Right kidney (tissue), 1 donor: Measurements from ENCODE around the gene IPO4.
A peak's percentile ranks its signal among the peaks of the same experiment; 100 is the strongest.

Source experiments
- DNase-seq: peaks from one replicate; pipeline ENCODE4 v3.0.0-alpha.2; 2016

IPO4 gene

GRCh38 chr14:24146978-24147760 is 41.4 kb downstream of the IPO4 start, which contains the start of gene RNF31:
Gene RNF31, plus strand, starts transcription at chr14:24147498. Its CDS starts 201 bp downstream, at chr14:24147699.
- peak; percentile 98 for DNase-seq

DNA sequence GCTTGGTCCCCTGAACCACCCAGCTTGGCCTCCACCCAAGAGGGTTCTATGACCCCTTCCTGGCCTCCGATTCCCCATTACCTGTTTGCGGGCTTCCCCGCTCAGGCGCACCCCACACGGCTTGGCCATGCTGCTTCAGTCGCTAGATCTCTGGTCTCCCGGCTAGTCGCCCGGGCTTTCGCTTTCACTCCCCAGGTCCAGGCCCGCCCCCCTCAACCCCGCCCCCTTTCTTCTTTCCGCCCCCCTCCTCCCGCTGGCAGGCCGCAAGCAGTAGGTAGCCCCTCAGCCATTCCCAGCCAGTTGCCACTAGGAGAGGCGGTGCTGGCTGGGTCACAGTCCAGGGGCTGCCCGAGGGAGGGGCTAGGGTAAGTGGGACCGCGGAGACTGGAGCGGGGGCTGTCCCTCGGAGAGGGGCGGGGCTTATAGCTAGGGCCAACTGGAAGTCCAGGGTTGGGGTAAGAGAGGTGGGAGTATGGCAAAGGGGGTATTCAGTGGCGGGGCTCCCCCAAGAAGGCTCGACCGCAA is 42.1 kb downstream of the IPO4 start, which contains the start of gene PSME2:
PSME2 (minus strand) TSS at position 158 of the 525 bp plus-strand sequence; CDS start at position 129, 29 bp downstream.
- DNase-seq = peak; percentile 80

DNA sequence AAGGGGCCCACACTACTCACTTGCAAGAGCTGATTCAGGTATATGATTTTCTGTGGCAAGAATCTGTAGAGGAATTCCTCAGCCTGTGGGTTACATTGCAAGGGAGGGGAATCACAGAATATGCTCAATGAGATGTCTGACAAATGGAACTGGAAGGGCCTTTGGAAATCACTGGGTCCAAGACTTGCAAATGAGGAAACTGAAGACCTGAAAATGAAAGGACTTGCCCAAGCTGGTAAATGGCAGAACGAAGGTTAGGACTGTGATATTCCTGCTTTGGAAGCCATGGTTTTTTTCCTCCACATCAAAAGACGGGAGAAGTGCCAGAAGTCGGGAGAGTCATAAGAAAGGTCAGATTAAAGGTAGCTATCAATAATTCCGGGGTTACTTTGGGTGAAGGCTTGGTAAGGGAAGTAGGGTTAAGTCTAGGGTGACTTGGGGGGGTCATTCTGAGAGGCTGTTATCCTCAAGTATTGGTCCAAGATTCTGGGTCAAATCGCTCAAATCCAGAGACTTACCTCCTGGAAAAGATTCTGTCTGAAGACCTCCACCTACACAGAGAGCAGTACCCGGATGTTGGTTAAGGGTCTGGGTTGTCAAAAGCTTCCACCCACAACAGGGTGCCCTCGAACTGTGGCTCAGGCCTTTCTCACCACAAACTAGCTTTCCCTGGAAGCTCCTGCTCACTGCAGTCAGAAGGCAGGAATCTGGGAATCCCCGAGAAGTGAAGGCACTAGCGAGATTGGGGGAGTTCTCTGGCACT is 42.7 kb downstream of the IPO4 start:
- DNase-seq = peak; percentile 80

DNA sequence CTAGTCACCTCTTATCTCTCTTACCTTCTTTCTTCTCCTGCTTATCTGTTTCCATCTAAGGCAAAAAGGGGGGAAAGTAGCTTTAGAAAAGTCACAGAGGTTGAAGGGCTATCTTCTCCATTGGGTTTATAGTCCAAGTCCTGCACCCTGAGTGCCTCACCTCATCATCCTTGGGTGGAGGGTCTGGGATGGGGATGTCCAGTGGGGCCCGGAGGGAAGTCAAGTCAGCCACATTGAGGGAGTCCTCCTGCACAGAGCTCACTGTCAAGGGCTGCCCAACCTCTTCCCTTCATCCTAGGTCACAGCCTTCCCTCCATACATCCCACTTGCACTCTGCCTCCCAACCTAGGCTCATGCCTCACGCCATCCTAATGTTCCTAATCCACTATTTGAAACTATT is 43.4 kb downstream of the IPO4 start:
- no peak for DNase-seq

DNA sequence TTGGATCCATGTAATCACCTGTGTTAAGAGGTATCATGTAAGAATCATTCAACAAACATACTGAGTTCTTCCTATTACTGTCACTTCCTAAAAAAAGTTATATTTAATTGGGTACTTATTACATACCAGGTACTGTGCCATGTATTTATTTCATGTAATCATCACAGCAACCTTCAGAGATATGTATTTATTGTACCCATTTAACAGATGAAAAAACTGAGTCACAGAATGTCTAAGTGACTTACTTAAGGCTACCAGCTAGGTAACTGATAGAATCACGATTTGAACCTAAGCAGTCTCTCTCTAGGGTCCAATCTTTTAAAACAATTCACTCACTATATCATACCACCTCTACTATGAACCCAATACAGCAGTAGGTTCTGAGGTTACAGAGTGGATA is 44.2 kb downstream of the IPO4 start:
- DNase-seq = no peak

GRCh38 chr14:24143511-24143910 is 45.1 kb downstream of the IPO4 start:
- no peak for DNase-seq

GRCh38 chr14:24141097-24141880 is 47.3 kb downstream of the IPO4 start, which contains the start of gene EMC9:
Gene EMC9, minus strand, starts transcription at chr14:24141591. Its CDS starts 287 bp downstream, at chr14:24141304.
- DNase-seq = peak; percentile 95

- DNase-seq = no peak
Measured at GRCh38 chr14:24139272-24139934, 49.2 kb downstream of the IPO4 start.

GRCh38 chr14:24138396-24139271 is 50.0 kb downstream of the IPO4 start:
- no peak for DNase-seq

DNA sequence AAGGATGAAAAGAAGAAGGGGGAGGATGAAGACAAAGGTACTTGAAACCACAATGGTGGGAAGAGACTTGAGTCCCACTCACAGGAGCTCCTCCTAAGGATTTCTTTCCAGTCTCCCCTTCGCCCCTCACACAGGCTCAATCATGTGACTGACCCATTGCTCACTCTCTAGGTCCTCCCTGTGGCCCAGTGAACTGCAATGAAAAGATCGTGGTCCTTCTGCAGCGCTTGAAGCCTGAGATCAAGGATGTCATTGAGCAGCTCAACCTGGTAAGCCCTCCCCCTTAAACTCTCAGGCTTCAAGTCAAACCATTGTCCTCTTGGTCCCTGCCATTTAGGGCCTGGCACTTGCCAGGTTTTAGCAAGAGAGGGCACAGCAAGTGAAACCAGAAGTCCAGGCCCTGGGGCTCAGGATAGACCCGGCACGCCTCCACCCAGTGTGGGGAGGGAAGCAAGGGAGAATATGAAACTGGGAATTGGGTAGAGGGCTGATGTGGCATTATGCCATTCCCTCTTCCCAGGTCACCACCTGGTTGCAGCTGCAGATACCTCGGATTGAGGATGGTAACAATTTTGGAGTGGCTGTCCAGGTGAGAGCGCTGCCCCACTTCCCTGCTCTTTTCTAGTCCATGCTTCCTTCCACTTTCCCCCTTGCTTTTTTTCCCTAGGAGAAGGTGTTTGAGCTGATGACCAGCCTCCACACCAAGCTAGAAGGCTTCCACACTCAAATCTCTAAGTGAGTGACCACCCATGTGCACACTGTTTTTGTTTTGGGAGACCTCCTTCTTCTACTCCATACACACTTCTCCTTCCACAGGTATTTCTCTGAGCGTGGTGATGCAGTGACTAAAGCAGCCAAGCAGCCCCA is 50.9 kb downstream of the IPO4 start:
- DNase-seq = no peak

- no peak for DNase-seq
Measured at GRCh38 chr14:24136684-24137528, 51.7 kb downstream of the IPO4 start.

DNA sequence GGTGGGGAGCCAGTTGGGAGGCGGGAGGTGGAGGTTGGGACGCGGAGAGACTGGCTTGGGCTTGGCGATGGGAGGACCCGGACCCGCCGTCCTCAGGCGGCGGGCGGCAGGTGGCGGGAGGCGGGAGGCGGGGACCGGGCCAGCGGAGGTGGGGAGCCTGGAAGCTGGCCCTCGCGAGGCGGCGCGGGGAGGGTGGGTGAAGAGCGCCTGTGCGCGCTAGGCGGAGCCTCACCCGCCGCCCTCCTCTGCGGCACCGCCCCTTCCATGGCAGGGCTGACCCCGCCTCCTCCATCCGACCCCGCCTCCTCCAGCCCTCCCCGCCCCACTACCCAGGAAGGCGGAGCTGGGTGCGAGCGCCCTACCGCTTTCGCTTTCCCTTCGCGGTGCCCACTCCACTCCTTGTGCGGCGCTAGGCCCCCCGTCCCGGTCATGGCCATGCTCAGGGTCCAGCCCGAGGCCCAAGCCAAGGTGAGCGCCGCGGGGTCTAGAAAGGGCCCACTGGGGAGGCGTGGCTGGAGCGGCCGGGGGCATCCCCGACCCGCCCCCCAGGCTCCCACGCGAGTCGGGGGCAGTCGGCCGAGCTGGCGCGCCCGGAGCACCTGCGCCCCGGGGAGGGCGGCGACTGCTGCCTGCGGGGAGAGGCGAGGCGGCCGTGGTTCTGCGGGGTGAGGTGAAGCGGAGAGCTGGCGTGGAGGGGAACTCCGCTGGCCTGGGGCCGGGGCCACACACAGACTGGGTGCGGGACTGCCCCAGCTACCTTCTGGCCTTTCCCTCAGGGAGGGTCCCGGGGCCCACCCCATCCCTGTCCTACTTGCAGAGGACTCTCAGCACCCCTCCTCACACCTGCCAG is 52.6 kb downstream of the IPO4 start, which contains the start of gene PSME1:
PSME1 (plus strand) TSS at position 361 of the 850 bp plus-strand sequence; CDS start at position 430, 69 bp downstream.
- DNase-seq = peak; percentile 80

GRCh38 chr14:24135584-24135833 is 53.1 kb downstream of the IPO4 start:
- peak; percentile 75 for DNase-seq

DNA sequence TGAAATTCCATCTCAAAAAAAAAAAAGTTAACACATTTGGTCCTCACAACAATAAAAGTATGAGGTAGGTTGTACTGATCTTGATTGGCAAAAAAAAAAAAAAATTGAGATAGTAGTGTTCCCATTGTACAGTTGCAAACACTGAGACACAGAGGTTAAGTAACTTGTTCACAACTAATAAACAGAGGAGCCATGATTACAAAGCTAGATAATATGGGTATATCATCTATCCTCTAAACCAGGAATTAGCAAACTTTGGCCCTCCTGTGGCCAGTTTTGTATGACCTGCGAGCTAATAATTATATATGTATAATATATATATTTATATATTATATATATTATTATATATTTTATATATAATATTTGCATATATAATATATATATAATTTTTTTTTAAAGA is 54.9 kb downstream of the IPO4 start:
- no peak for DNase-seq

GRCh38 chr14:24132976-24133375 is 55.6 kb downstream of the IPO4 start:
- DNase-seq = no peak

DNA sequence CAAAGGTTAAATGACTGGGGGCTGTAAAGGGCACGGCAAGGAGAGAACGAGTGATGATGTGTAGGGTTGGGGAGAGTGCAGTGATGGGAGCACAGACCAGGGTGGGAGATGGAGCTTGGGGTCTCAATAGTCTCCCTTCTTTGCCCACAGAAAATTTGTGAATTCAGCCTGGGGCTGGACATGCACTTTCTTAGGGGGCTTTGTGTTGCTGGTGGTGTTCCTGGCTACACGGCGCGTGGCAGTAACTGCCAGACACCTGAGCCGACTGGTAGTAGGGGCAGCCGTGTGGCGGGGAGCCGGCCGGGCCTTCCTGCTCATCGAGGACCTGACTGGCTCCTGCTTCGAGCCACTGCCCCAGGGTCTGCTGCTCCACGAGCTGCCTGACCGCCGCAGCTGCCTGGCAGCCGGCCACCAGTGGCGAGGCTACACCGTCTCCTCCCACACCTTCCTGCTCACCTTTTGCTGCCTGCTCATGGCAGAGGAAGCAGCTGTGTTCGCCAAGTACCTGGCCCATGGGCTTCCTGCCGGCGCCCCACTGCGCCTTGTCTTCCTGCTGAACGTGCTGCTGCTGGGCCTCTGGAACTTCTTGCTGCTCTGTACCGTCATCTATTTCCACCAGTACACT is 56.4 kb downstream of the IPO4 start:
- peak; percentile 35 for DNase-seq

GRCh38 chr14:24131549-24131966 is 57.1 kb downstream of the IPO4 start:
- DNase-seq = no peak
